Stomach (tissue), 4 donors: ENCODE data around the gene CLIC5.

ENCODE experiments used
- POLR2A ChIP-seq, 4 donors: fragments of 450-650 bp; IDR thresholded peaks; one replicate each; pipeline ENCODE4 v1.6.1; 2016; ENCODE audit warnings: antibody characterized with exemption in 4 of 4, control low read depth in 2 of 4, mild to moderate bottlenecking in 1 of 4, moderate library complexity in 1 of 4
- TF ChIP-seq, protein P1 (sequence below), 7 experiments: fragments of 450-650 bp in 4 of 7; fragments of 200-600 bp in 3 of 7; sonication (generic) in 3 of 7; IDR thresholded peaks; one replicate each; pipeline ENCODE4 v1.5.1; 2016 to 2019; ENCODE audit warnings: antibody characterized with exemption in 7 of 7, control low read depth in 2 of 7, mild to moderate bottlenecking in 1 of 7

DNA sequence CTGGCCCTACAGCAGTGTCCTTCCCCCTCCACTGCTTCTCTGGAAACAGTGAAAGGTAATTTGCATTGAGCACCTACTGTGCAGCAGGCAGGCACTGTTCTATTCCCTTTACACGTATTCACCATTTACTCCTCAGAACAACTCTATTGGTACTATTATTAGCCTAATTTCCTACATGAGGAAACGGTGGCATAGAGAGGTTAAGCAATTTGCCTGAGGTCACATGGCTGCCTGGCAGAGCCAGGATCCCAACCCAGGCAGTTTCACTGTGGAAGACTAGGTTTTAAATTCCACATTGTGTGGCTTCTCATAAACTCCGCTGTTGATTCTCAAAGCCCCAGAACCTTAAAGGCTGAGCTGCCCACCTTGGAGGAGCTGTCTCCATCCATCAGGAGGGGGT lies 72.7 kb downstream of the CLIC5 start:
- no peak for TF ChIP-seq POLR2A (IDR thresholded peaks at IDR 0.05)
- TF ChIP-seq, protein P1, sequence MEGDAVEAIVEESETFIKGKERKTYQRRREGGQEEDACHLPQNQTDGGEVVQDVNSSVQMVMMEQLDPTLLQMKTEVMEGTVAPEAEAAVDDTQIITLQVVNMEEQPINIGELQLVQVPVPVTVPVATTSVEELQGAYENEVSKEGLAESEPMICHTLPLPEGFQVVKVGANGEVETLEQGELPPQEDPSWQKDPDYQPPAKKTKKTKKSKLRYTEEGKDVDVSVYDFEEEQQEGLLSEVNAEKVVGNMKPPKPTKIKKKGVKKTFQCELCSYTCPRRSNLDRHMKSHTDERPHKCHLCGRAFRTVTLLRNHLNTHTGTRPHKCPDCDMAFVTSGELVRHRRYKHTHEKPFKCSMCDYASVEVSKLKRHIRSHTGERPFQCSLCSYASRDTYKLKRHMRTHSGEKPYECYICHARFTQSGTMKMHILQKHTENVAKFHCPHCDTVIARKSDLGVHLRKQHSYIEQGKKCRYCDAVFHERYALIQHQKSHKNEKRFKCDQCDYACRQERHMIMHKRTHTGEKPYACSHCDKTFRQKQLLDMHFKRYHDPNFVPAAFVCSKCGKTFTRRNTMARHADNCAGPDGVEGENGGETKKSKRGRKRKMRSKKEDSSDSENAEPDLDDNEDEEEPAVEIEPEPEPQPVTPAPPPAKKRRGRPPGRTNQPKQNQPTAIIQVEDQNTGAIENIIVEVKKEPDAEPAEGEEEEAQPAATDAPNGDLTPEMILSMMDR (IDR thresholded peaks at IDR 0.05), result no peak
